CD14-positive monocyte (primary cell): ENCODE results near the gene RAI1. TPM values are rescaled to one million over a fixed set of nuclear protein-coding genes. Genes with fewer than 3 reads are reported as not detected.

Source experiments
- DNase-seq, 3 donors: peaks; one replicate each; pipeline ENCODE4 v3.0.0-alpha.2; 2011 to 2022
- H2AFZ ChIP-seq: 2 replicates; pipeline ENCODE4 v1.6.0; 2012; ENCODE audit warnings: mild to moderate bottlenecking, low read depth, low read length, inconsistent platforms; ENCODE audit not compliant: insufficient read depth, poor library complexity, severe bottlenecking
- H3K27ac ChIP-seq, 2 donors: 1 replicate in 1 of 2; 2 replicates in 1 of 2; pipeline ENCODE4 v1.5.1; 2012 to 2013; ENCODE audit warnings: low read length in 2 of 2, control low read depth in 1 of 2, inconsistent platforms in 1 of 2, low read depth in 1 of 2, mild to moderate bottlenecking in 1 of 2
- H3K27me3 ChIP-seq, 2 donors: one replicate each; pipeline versions ENCODE4 v1.6.0 to v1.6.1; 2011 to 2013; ENCODE audit warnings: low read length in 2 of 2; ENCODE audit not compliant: control insufficient read depth in 2 of 2, insufficient read depth in 2 of 2
- H3K36me3 ChIP-seq, 2 donors: replicated peaks in 1 of 2; 1 replicate in 1 of 2; 2 replicates in 1 of 2; pipeline versions ENCODE4 v1.5.1 to v1.6.1; 2012 to 2013; ENCODE audit warnings: low read length in 2 of 2, control low read depth in 1 of 2, inconsistent platforms in 1 of 2, mild to moderate bottlenecking in 1 of 2; ENCODE audit not compliant: insufficient read depth in 2 of 2, control insufficient read depth in 1 of 2
- H3K4me1 ChIP-seq, 2 donors: 1 replicate in 1 of 2; 2 replicates in 1 of 2; pipeline versions ENCODE4 v1.5.1 to v1.6.1; 2012 to 2013; ENCODE audit warnings: low read length in 2 of 2, control low read depth in 1 of 2, inconsistent platforms in 1 of 2, mild to moderate bottlenecking in 1 of 2, moderate library complexity in 1 of 2; ENCODE audit not compliant: insufficient read depth in 2 of 2, control insufficient read depth in 1 of 2
- H3K4me2 ChIP-seq: replicated peaks from 2 replicates; pipeline ENCODE3; 2012; ENCODE audit warnings: low read length, moderate library complexity, mild to moderate bottlenecking; ENCODE audit not compliant: poor library complexity, severe bottlenecking; ENCODE audit errors: extremely low read depth
- H3K4me3 ChIP-seq, 3 experiments: fragments of 200-600 bp in 1 of 3; sonication (generic) in 1 of 3; replicated peaks in 1 of 3; 1 replicate in 2 of 3; 2 replicates in 1 of 3; pipeline ENCODE4 v1.5.1; 2011 to 2013; ENCODE audit warnings: low read length in 3 of 3, mild to moderate bottlenecking in 3 of 3, control low read depth in 2 of 3, low read depth in 2 of 3, inconsistent platforms in 1 of 3, moderate library complexity in 1 of 3
- H3K79me2 ChIP-seq: 2 replicates; pipeline ENCODE4 v1.6.0; 2012; ENCODE audit warnings: mild to moderate bottlenecking, control low read depth, inconsistent platforms, low read length, moderate library complexity; ENCODE audit not compliant: insufficient read depth
- H3K9ac ChIP-seq: 2 replicates; pipeline ENCODE4 v1.6.0; 2017; ENCODE audit warnings: low read length, mild to moderate bottlenecking; ENCODE audit not compliant: insufficient read depth, poor library complexity, severe bottlenecking
- H3K9me3 ChIP-seq, 2 donors: replicated peaks in 1 of 2; 1 replicate in 1 of 2; 2 replicates in 1 of 2; pipeline versions ENCODE4 v1.5.1 to v1.6.1; 2012 to 2013; ENCODE audit warnings: low read length in 2 of 2, control low read depth in 1 of 2; ENCODE audit not compliant: control insufficient read depth in 1 of 2, insufficient read depth in 1 of 2
- H4K20me1 ChIP-seq: 2 replicates; pipeline ENCODE4 v1.6.0; 2012; ENCODE audit warnings: mild to moderate bottlenecking, low read length, control low read depth, moderate library complexity; ENCODE audit not compliant: insufficient read depth
- H3K27ac Mint-ChIP-seq, 7 donors: one replicate each; pipeline ENCODE4 v1.8.0; 2020; ENCODE audit warnings: mild to moderate bottlenecking in 7 of 7, mixed read lengths in 7 of 7, moderate library complexity in 6 of 7, inconsistent platforms in 2 of 7
- H3K27me3 Mint-ChIP-seq, 3 donors: one replicate each; pipeline ENCODE4 v1.8.0; 2021 to 2022; ENCODE audit warnings: low read depth in 3 of 3, mild to moderate bottlenecking in 3 of 3, mixed read lengths in 3 of 3, moderate library complexity in 3 of 3, inconsistent platforms in 1 of 3
- H3K36me3 Mint-ChIP-seq, 2 donors: one replicate each; pipeline ENCODE4 v1.8.0; 2020; ENCODE audit warnings: mixed read lengths in 2 of 2, inconsistent platforms in 1 of 2, mild to moderate bottlenecking in 1 of 2
- H3K4me1 Mint-ChIP-seq: one replicate; pipeline ENCODE4 v1.8.0; 2020; ENCODE audit warnings: mild to moderate bottlenecking, mixed read lengths
- H3K4me3 Mint-ChIP-seq, 2 donors: one replicate each; pipeline ENCODE4 v1.8.0; 2020; ENCODE audit warnings: mild to moderate bottlenecking in 2 of 2, mixed read lengths in 2 of 2, moderate library complexity in 1 of 2
- H3K9me3 Mint-ChIP-seq, 7 donors: one replicate each; pipeline ENCODE4 v1.8.0; 2020 to 2022; ENCODE audit warnings: mixed read lengths in 7 of 7, mild to moderate bottlenecking in 6 of 7, moderate library complexity in 6 of 7, inconsistent platforms in 2 of 7
- CTCF ChIP-seq: fragments of 200-600 bp; IDR thresholded peaks from one replicate; pipeline ENCODE4 v1.8.0; 2022; ENCODE audit warnings: antibody characterized with exemption, mild to moderate bottlenecking
- WGBS: methylation state at CpG from one replicate; pipeline ENCODE4 v1.1.5; 2013; ENCODE audit warnings: missing lambda C conversion rate; ENCODE audit not compliant: insufficient coverage; 5-methylcytosine and 5-hydroxymethylcytosine counted together
- intact Hi-C, 2 donors: fragments of 100-400 bp; cut with micrococcal nuclease; formaldehyde crosslinking; loops; one replicate each; pipeline versions ENCODE4 v1.15.0 to v1.15.1; 2023
- polyA plus RNA-seq, 3 donors: library from polyadenylated mRNA; depleted of rRNA in 1 of 3; unstranded in 2 of 3; stranded (reverse) in 1 of 3; fragments of 300-500 nt in 2 of 3; fragments of >200 nt in 1 of 3; fragmentation: Illumina TruSeq in 2 of 3; gene quantifications; 1 replicate in 2 of 3; 2 replicates in 1 of 3; pipeline ENCODE4 v1.2.3, GENCODE V29; 2012 to 2021

RAI1 gene
- polyA plus RNA-seq, 3 donors, result 0.89 to 4.4 (median 1.5) TPM

DNA sequence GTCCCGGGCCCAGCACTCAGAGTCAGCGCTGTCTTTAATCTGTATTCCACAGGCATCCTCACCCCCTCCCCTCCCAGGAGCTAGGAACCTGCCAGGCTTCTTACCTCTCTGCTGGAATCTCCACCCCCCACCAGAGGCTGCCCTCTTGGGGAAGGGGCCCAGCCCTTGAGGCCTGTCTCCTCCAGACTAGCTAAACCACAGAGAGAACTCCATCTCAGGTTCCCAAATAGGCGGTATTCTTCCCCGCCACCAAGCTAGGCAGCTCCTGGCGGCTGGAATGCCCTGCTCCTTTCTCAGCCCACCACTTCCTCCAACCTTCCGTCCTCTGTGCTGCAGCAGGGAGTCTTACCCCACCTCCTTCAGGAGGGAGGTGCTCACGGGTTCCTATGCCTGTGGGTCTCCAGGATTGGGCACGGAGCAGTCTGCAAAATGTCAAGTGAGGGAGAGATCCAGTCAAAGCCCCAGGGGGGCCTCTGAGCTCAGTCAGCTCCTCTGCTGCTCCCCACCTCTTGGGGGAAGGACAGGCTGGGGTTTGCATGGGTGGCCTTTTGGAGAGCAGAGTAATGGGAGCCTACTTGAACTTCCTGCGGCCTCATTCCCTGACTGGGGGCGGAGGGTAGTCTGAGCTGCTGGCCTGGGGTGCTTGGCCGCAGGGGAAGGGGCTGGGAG, 99.8 kb downstream of the RAI1 start:
- Histone ChIP-seq H3K36me3 (no peaks in the 10 kb centered on the region), H3K9me3 (no peaks in the 10 kb centered on the region), H3K27me3 (peaks cover 27 to 40% of the 10 kb centered on the region in 2 donors), H2AFZ (no peak overlapping the region), H3K4me3 (no peak overlapping the region), H3K4me1 (peaks cover 18 to 39% of the 10 kb centered on the region in 2 donors), H3K9ac (no peak overlapping the region), H3K4me2 (peak overlapping the region; percentile 74), H3K79me2 (peaks cover 8% of the 10 kb centered on the region), H4K20me1 (peaks cover 96% of the 10 kb centered on the region), H3K27ac (no peak overlapping the region)
- TF ChIP-seq CTCF, result no peak
- Mint-ChIP-seq H3K4me3 (peak overlapping the region in 1 of 2 donors; percentile 81), H3K4me1 (peaks cover 27% of the 10 kb centered on the region), H3K27ac (no peak overlapping the region), H3K27me3 (peaks cover 43 to 57% (median 51%) of the 10 kb centered on the region in 3 donors), H3K36me3 (peaks cover 4 to 8% of the 10 kb centered on the region in 2 donors), H3K9me3 (peaks cover 0 to 7% (median 4%) of the 10 kb centered on the region in 7 donors)
- intact Hi-C loops, result no loop called here
- 24% methylated on average over 11 of the region's 11 CpGs for WGBS
- no peak for DNase-seq

GRCh38 chr17:17781591-17782496, 100.6 kb downstream of the RAI1 start:
- peaks cover 8% of the 10 kb centered on the region for H3K79me2 ChIP-seq
- peaks cover 97% of the 10 kb centered on the region for H4K20me1 ChIP-seq
- Mint-ChIP-seq H3K36me3 (peaks cover 4 to 8% of the 10 kb centered on the region in 2 donors), H3K9me3 (peaks cover 0 to 7% (median 4%) of the 10 kb centered on the region in 7 donors), H3K27me3 (peaks cover 41 to 57% (median 52%) of the 10 kb centered on the region in 3 donors), H3K4me3 (peak overlapping the region; percentile 50 to 81), H3K27ac (no peak overlapping the region), H3K4me1 (peaks cover 27% of the 10 kb centered on the region)
- peak overlapping the region; percentile 21 for H3K9ac ChIP-seq
- no peak for DNase-seq
- 2% methylated on average over 65 of the region's 88 CpGs for WGBS
- peaks cover 27 to 40% of the 10 kb centered on the region in 2 donors for H3K27me3 ChIP-seq
- peak overlapping the region; percentile 74 for H3K4me2 ChIP-seq
- no peak overlapping the region for H2AFZ ChIP-seq
- no peaks in the 10 kb centered on the region for H3K36me3 ChIP-seq
- H3K4me3 ChIP-seq, result peak overlapping the region in 1 of 3 experiments; percentile 64
- no peak for TF ChIP-seq CTCF
- no peak overlapping the region for H3K27ac ChIP-seq
- H3K9me3 ChIP-seq, result no peaks in the 10 kb centered on the region
- peaks cover 18 to 39% of the 10 kb centered on the region in 2 donors for H3K4me1 ChIP-seq
- intact Hi-C loops, result no loop called here
